ENCODE measurements around the gene ANKRD39. TPM values are rescaled to one million over a fixed set of nuclear protein-coding genes. Genes with fewer than 3 reads are reported as not detected.
"Not testable (repeated sequence)": the region's sequence is repeated elsewhere in the genome, so short reads cannot be mapped to it uniquely, and the experiment has no call there.

The ANKRD39 gene
- polyA plus RNA-seq, 4 donors = 6.6 to 10.9 (median 7.2) TPM

DNA sequence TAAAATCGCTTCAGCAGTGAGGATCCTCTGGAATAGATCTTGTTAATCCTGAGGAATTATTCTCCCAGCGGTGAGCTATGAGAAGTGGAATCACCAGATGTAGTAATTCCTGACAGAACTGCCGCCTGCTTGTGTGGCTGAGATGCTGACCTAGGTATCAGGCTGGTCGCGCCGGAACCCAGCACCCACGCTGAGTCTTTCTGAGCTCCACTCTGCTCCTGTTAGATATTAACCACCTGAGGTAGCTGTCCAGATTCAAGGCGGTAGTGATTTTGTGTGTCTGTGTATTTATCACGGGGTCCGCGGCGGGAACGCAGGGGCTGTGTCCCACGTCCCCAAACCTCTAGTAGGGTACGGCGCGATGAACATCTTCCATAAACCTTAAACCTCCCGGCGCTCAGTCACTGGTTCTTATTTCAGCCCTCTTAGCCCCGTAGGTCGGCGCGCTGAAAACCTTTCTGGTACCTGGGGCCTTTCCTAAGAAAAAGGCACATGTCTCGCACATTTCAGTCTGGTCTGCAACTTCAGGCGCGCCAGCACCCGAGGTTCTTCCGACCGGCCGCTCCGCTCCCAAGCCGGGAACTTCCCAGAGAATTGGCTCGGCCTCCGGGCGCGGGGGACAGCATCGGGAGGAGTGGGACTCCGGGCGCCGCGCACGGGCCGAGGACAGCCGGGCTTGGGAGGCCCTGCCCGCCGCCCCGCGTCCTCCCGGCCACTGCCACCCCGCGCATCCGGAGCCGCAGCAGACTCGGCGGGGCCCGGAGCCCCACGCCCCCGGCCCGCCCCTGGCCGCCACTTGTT, 42.3 kb downstream of the ANKRD39 start:
- no peak for DNase-seq (ENCODE audit: low read depth in 4 of 4, low spot score in 3 of 4)

DNA sequence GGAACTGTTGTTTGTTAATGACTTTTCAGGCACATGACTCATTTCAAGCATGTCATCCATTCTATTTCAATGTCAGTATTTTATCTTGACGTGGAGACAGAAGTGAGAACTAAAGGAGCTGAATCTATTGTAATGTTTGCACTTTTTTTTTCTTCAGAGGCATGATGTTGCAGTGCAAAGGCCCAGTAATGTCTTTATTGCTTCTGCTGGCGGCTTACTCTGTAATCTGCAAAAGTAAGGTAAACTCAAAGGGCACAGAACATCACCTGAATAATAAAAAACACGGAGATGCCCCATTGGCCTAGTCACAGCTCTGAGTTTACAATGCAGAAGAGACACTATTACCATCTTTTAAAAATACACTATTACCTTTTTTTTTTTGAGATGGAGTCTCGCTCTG, 44.2 kb downstream of the ANKRD39 start:
- DNase-seq (ENCODE audit: low read depth in 4 of 4, low spot score in 3 of 4) = no peak

DNA sequence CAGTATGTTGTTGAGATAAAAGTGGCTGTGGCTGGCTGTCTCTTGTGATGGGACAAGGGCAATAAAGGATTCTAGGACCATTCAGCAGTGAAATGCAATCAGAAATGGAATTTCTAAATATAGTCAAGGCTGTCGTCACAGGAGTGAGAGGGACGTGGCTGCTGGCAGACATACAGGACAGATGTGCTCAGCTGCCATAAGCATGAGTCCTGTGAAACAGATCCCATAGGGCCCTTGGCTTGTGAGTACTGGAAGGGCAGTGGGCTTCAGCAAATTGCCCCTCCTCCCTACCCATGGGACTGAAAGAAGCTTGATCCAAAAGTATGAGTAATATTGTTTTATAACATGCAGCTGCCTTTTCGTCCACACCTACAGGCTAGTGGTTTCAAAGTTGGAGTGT, 45.9 kb downstream of the ANKRD39 start:
- DNase-seq (ENCODE audit: low read depth in 4 of 4, low spot score in 3 of 4) = no peak

DNA sequence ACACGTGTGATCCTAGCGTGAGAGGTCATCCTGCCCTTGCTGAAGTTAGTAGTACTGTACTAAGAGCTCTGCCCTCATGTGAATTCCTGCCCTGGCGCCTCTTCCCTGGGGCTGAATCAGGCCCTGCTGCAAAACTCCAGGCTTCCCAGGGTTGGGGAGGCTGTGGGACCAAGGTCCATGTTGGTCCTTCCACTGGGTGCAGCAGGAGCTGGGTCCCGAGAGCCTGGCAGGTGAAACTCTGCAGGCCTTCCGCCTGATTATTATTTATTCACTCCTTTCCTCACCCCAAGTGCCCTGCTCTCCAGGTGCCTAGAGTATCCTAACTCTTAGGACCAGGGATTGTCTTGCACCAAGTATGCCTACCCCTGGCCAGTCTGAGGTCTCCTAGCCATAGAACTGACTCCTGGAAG, 47.0 kb downstream of the ANKRD39 start:
- DNase-seq (ENCODE audit: low read depth in 4 of 4, low spot score in 3 of 4) = no peak

DNA sequence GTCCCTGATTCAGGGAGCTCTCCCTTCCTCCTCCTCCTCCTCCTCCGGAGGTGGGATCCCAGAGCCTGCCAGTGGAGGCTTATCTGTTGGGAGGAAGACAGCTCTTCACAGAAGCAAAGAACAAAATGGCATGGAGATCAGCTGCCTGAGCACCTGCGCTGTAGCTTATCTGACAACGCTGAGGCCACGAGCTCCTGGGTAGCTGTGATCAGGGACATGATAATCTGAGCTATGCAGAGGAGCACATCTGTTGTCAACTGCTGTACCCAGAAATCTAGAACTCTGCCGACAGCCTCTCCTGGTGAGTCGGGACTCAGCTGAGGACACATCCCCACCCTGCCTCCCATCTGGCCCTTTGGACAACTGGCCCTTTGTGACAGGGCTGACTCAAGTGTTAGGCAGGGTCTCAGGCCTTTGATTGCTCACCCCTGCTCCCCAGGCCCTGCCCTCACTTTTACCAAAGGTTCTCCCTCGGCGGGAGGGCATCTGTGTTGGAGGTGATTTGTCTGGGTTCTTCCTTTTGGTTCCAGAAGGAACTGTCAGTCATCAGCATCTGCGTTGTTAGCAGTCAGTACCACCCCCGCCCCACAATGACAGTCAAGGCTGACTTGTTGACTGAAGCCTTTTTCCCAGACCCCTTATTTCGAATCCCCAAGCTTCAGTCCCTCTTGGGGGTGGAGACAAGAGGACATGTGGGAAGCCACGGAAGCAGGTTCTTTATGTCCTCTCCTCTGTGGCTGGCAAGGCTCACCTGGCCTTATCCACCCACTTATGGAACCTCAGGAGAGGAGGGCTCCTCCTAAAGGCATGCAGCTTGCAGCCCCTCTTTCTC, 47.6 kb downstream of the ANKRD39 start:
- no peak for DNase-seq (ENCODE audit: low read depth in 4 of 4, low spot score in 3 of 4)

DNA sequence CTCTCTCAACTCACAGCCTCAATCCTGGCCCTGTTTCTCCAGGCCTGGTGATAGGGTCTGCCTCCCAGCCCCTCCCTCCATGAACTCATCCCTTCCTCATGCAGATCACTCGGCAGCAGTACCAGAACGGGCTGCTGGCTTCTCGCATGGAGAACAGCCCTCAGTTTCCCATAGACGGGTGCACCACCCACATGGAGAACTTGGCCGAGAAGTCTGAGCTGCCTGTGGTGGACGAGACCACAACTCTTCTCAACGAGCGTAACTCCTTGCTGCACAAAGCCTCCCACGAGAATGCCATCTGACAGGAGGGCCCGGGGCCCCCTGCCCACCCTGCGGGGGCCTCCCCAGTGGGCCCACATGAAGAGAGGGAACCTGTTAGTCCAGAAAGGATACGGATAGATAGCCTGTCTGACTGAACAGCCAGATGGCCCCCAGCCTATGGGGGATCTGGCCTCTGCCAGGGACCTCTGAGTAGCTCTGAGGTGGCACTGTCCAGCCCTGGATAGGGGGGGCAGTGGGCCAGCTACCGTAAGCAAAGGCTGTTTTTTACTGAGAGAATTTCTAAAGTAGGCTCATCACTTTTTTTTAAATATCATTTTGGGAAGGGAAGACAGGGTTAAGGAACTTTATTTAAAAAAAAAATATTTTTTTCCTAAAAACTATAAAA, 48.5 kb downstream of the ANKRD39 start:
- DNase-seq (ENCODE audit: low read depth in 4 of 4, low spot score in 3 of 4) = no peak

DNA sequence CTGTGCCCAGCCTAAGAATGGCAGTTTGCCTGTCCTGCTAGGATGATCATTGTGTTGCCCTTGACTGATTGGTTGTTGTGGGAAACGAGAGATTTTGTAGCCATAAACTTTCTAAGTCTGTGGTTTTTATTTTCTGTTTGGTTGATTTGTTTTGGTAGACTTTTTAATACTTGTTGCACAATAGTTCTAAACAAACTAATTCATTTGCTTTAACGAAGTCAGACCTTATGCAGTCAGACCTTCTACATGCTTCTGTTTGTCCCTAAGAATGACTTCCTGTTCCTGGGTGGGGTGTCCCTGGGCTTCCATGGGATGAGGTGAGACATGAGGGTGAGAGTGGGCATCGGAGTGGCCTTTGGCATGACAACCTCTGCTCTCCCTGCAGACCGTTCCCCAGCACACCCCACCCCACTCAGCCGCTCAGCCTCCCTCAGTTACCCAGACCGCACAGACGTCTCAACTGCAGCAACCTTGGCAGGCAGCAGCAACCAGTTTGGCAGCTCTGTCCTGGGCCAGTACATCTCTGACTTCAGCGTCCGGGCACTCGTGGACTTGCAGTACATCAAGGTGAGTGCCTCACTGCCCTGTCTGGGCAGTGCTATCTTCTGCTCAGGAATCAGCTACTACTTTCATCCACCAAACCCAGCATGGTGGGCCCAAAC, 49.5 kb downstream of the ANKRD39 start:
- DNase-seq (ENCODE audit: low read depth in 4 of 4, low spot score in 3 of 4) = no peak

DNA sequence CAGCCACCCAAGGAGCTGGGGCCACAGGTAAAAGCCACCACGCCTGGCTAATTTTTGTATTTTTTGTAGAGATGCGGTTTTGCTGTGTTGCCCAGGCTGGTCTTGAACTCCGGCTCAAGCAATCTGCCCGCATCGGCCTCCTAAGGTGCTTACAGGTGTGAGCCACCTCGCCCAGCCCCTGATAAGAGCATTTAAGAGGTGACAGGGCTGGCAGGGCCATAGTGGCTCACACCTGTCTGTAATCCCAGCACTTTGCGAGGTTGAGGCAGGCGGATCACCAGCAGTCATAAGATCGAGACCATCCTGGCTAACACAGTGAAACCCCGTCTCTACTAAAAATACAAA, 50.7 kb downstream of the ANKRD39 start:
- DNase-seq (ENCODE audit: low read depth in 4 of 4, low spot score in 3 of 4) = no peak

DNA sequence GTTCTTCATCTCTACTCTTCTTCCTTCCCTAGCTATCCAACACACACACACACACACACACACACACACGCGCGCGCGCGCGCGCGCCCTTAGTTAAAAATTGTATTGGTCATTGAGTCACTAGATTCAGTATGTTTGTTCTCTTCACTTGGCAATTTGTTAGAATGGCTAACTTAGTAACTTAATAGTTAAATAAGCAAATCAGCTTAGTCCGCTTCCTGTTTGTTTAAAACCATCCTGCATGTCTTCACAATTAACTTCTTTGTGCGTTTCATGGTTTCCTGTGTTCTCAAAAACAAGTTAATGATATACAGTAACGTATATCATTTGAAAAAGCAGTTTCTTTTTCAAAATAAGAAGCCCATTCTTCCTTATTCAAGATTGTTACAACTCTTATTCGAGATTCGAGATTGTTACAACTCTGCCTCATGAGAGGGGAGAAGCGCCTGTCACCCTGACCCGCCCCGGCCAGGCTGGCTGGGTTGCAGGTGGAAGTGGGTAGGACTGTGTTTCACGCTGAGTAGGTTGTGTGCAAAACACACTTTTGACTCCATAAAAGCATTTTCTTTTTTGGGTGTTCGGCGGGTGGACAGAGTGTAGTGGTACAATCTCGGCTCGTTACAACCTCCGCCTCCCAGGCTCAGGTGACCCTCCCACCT, 51.2 kb downstream of the ANKRD39 start:
- no peak for DNase-seq (ENCODE audit: low read depth in 4 of 4, low spot score in 3 of 4)

DNA sequence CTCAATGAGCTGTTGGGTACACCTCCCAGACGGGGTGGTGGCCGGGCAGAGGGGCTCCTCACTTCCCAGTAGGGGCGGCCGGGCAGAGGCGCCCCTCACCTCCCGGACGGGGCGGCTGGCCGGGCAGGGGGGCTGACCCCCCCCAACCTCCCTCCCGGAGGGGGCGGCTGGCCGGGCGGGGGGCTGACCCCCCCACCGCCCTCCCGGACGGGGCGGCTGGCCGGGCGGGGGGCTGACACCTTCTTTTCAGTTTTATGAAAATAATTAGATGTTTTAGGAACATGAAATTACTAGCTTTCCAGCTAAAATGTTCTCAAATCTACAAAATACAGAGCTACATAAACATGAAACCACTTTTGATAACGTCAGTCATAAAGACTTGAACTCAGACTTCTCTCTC, 51.9 kb downstream of the ANKRD39 start:
- DNase-seq (ENCODE audit: low read depth in 4 of 4, low spot score in 3 of 4) = not testable (repeated sequence)

DNA sequence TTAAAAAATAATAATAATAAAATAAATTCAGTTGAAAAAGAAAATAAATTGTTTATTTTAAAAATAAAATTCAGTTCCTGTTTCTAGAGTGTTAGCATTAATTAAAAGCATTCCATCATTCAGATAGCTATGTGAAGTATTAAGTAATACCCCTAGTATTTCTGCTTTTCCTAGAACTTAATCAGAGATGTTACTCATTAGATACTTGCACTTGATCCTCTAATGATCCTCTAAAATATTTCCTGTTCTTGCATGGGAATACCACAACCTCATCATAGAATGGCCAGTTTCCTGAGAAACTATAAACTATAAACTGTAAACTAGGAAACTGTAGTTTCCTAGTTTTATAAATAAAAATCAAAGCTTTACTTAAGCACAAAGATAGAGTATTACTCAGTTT, 52.8 kb downstream of the ANKRD39 start:
- DNase-seq (ENCODE audit: low read depth in 4 of 4, low spot score in 3 of 4) = no peak

DNA sequence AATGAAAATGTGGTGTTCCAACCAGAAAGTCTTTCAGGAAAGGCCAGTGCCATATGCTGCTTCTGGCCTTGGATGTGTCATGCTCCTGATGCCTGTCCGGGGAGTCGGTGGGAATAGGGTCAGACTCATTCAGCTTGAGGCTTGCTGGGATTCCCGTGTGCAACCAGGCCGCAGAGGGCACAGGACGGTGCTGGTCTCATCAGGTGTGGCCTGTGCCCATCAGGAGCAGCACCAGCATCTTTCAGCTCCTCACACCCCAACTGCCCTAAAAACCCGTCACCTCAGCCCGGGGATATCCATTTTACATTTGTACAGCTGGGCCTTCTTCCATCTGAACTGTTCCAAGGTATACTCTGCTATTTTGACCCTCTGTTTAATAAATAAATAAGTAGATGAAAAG, 55.1 kb downstream of the ANKRD39 start:
- DNase-seq (ENCODE audit: low read depth in 4 of 4, low spot score in 3 of 4) = no peak

DNA sequence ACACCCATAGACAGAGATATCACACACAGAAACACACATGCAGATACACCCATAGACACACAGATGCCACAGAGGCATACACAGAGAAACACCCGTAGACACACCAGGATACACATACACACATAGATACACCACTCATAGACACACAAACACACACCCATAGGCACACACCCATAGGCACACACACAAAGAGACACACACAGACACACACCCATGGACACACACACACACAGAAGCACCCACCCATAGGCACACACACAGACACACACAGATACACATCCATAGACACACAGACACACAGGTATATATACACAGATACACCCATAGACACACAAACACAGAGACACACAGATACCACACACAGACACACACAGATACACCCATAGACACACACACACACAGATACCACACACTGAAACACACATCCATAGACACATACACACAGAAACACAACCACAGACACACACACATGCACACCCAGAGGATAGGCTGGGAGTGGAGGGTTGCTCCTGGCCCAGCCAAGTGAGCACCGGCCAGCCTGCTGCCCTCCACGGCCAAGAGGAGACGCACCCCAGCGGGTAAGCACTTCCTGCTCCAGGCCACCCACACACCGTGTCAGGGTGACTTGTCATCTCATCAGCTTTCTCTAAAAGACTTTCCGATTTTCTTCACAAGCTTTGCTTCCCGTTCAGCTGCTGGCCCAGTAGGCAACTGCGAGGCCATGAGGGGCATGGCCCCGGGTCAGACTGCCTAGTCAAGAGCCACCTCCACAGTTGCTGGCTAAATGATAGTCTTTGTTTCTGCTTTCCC, 55.8 kb downstream of the ANKRD39 start:
- no peak for DNase-seq (ENCODE audit: low read depth in 4 of 4, low spot score in 3 of 4)

DNA sequence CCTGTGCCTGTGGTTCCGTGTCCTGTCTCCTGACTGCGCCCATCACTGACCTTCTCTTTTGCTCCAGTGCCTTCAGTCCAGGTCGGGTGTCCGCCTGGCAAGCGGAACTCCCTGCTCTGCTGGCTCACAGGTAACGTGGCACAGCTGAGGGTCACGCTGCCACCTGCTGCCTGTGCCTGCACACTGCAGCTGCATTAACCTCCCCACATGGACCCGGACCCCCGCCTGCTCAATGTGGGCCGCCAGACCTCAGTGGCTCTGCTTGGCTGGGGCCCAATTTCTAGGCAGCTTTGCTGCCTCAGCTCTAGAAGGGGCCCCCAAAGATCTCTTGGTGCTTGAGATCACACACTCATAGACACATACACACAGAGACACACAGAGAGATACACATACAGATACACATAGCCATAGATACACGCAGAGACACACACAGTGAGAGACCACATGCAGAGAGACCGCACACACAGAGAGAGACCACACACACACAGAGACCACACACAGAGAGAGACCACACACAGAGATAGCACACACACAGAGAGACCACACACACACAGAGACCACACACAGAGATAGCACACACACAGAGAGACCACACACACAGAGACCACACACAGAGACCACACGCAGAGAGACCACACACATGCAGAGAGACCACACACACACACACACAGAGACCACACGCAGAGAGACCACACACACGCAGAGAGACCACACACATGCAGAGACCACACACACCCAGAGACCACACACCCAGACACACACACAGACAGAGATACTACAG, 56.6 kb downstream of the ANKRD39 start:
- DNase-seq (ENCODE audit: low read depth in 4 of 4, low spot score in 3 of 4) = no peak

DNA sequence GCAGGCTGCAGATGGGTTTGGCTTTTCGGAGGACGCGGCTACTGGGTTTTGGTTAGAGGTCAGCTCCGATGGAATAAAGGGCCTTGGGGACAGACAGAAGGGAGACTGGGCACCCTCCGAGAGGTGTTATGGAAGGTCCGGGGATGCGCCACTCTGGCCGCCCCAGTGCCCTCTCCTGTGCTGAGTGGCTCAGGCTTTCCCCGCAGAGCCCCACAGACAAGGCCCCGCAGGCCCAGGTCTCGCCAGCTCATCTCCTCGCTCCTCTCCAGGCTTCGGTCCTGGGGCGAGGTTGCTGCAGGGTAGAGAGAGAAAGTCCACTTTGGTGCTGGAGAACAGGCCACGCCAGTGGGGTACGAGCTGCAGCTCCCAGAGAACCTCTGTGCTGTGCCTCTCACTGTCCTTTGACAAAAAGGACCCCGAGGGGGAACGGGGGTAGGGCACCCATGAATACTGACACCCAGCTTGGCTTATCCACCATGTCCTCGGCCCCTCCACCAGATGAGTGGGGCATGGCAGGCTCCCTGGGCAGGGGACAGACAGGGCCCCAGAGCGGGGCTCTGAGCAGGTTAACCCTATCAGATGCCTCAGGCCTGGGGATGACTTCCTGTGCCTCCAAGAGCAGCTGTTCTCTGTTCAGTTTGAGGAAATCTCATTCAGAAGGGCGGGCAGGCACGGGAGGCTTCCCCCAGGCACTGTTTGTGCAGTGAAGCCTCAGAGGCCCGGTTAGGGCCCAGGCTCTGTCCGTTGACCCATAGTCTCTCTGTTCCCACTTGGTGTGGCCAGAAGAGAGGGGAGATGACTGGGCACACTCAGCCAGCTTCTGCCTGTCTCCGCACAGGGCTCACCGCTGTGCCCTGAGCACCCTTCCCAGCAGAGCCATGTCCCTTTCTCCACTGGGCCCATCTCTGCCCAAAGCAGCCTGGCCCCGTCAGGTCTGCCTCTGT, 57.5 kb downstream of the ANKRD39 start:
- DNase-seq (ENCODE audit: low read depth in 4 of 4, low spot score in 3 of 4) = no peak

DNA sequence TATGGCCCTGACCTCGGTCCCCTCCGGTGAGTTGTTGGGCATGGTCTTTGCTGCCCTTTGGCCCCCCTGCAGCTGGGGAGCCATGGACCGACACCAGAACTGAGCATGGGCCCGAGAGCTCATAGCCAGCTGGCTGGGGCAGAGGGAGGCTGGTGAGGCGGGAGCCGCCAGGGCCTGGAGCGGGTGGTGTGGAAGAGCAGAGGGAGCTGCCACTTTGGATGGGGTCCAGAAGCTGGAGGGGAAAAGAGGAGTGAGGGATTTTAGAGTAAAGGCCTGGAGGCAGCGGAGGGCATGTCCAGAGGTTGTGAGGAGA, 58.2 kb downstream of the ANKRD39 start:
- no peak for DNase-seq (ENCODE audit: low read depth in 4 of 4, low spot score in 3 of 4)

DNA sequence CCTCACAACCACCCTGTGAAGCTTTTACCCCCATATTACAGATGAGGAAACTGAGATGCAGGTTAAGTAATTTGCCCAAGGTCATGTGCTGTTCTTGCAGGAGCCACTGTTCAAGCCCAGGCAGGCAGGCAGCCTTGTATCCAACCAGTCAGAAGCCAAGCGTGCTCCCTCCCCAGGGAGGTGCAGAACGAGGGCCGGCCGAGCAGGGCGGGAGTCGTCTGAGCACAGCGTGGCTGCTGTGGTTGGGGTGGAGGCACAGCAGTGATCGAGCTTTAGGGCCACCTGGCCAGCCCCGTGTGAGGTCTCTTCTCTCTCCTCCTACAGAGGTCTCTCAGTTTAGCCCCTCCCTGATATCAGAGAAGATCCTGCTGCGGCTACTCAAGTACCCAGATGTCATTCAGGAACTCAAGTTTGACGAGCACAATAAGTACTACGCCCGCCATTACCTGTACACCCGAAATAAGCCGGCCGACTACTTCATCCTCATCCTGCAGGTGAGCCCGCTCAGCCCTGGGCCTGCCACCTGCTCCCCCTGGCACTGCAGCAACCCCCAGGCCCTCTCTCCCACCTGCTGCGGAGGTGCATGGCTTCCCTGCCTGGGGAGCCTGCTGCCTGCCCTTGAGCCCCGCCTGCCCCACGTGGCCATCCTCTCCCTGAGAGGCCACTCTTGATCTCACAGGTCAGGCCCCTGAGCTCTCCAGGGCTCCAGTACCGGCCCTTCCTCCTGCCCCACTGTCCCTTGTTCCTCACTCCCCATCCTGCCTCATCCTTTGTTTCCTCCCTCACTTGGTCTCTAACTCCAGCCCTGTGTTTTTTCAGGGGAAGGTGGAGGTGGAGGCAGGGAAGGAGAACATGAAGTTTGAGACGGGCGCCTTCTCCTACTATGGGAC, 58.8 kb downstream of the ANKRD39 start:
- DNase-seq (ENCODE audit: low read depth in 4 of 4, low spot score in 3 of 4) = no peak

Data from left renal pelvis (tissue), 4 donors.